Karpas-422 (cell line): ENCODE measurements around the gene NRG3. TPM values are rescaled to one million over a fixed set of nuclear protein-coding genes. Genes with fewer than 3 reads are reported as not detected.

Source experiments
- DNase-seq: peaks from one replicate; pipeline ENCODE4 v3.0.0-alpha.2; 2015
- H2AFZ ChIP-seq: fragments of 200-600 bp; sonication (generic); 2 replicates; pipeline ENCODE4 v1.6.1; 2014; ENCODE audit warnings: antibody characterized with exemption, low read length, mixed read lengths
- H3K27ac ChIP-seq: fragments of 200-600 bp; sonication (generic); 2 replicates; pipeline ENCODE4 v1.5.1; 2014; ENCODE audit warnings: mild to moderate bottlenecking, low read length, moderate library complexity
- H3K27me3 ChIP-seq: fragments of 200-600 bp; sonication (generic); 2 replicates; pipeline ENCODE4 v1.6.1; 2014; ENCODE audit warnings: low read length, mixed read lengths
- H3K36me3 ChIP-seq: fragments of 200-600 bp; sonication (generic); 2 replicates; pipeline ENCODE4 v1.6.1; 2014; ENCODE audit warnings: low read length, mixed read lengths; ENCODE audit not compliant: insufficient read depth
- H3K4me1 ChIP-seq: fragments of 200-600 bp; sonication (generic); 2 replicates; pipeline ENCODE4 v1.6.1; 2014; ENCODE audit warnings: mild to moderate bottlenecking, low read length, mixed read lengths
- H3K4me2 ChIP-seq: fragments of 200-600 bp; sonication (generic); 2 replicates; pipeline ENCODE4 v1.6.1; 2014; ENCODE audit warnings: low read length, low read depth, mild to moderate bottlenecking; ENCODE audit not compliant: poor library complexity, severe bottlenecking
- H3K4me3 ChIP-seq: fragments of 200-600 bp; sonication (generic); 2 replicates; pipeline ENCODE4 v1.5.1; 2014; ENCODE audit warnings: mild to moderate bottlenecking, antibody characterized with exemption, low read length, mixed read lengths
- H3K79me2 ChIP-seq: fragments of 200-600 bp; sonication (generic); 2 replicates; pipeline ENCODE4 v1.6.1; 2014; ENCODE audit warnings: mild to moderate bottlenecking, low read length, mixed read lengths
- H3K9ac ChIP-seq: fragments of 200-600 bp; sonication (generic); 2 replicates; pipeline ENCODE4 v1.6.0; 2014; ENCODE audit warnings: low read length
- H3K9me2 ChIP-seq: fragments of 200-600 bp; sonication (generic), shearing (Covaris generic); replicated peaks from 2 replicates; pipeline ENCODE4 v1.6.0; 2014; ENCODE audit warnings: mild to moderate bottlenecking, low read length, moderate library complexity; ENCODE audit not compliant: insufficient read depth
- H3K9me3 ChIP-seq: fragments of 300-700, 200-600 bp; sonication (generic); 2 replicates; pipeline ENCODE4 v1.6.1; 2014; ENCODE audit warnings: low read length, mixed read lengths
- H4K20me1 ChIP-seq: fragments of 200-600 bp; sonication (generic); 2 replicates; pipeline ENCODE4 v1.6.1; 2014; ENCODE audit warnings: mild to moderate bottlenecking, antibody characterized with exemption, low read length, low read depth; ENCODE audit not compliant: insufficient read depth
- total RNA-seq: library from RNA; depleted of rRNA; stranded (reverse); fragments of >200 nt; shearing (Covaris generic); gene quantifications from 2 replicates; pipeline ENCODE4 v1.2.3, GENCODE V29; 2014; ENCODE audit warnings: low replicate concordance

Gene NRG3
- total RNA-seq, 1 experiment from 2014 or later, result not detected

DNA sequence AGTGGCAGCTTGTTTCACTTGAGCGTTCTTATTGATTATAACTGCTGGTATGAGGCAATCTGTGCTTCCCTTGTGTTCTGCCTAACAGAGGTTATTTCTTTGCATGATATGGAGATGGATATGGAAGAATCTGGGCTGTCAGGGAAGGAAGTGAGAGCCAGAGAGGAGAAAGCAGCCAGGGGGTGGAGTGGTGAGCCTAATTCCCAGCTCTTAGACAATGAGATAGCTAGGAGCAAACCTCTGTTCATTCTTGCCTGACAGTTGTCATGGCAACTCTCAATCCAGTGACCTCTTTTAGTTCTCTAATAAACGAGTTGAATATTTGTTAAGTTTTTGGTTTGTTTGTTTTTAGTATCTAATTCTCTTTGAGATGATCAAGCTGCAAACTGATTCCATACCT is 214.3 kb downstream of the NRG3 start:
- H3K27ac ChIP-seq, result no peak overlapping the region
- no peak overlapping the region for H3K4me3 ChIP-seq
- H4K20me1 ChIP-seq, result no peaks in the 10 kb centered on the region
- H3K4me2 ChIP-seq, result no peak overlapping the region
- no peak overlapping the region for H3K9ac ChIP-seq
- no peaks in the 10 kb centered on the region for H3K36me3 ChIP-seq
- H3K9me2 ChIP-seq, result no peaks in the 10 kb centered on the region
- no peak overlapping the region for H2AFZ ChIP-seq
- DNase-seq, result no peak
- no peaks in the 10 kb centered on the region for H3K79me2 ChIP-seq
- H3K27me3 ChIP-seq, result no peaks in the 10 kb centered on the region
- 0 out of 2 replicates have a peak, but pooled peaks cover 4% of the 10 kb centered on the region for H3K9me3 ChIP-seq
- no peaks in the 10 kb centered on the region for H3K4me1 ChIP-seq

DNA sequence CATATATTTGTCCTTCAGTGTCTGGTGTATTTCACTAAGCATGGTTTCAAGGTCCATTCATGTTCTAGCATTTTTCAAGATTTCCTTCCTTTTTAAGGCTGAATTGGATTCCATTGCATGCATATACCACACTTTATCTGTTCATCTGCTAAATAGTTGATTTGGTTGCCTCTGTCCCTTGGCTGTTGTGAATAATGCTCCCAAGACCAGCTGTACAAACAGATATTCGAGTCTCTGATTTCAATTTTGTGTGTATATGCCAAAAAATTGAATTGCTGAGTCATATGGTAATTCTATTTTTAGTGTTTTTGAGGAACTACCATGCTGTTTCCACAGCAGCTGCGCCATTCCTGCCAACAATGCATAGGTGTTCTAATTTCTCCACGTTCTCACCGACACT is 216.4 kb downstream of the NRG3 start:
- Histone ChIP-seq H3K79me2 (no peaks in the 10 kb centered on the region), H3K4me1 (no peaks in the 10 kb centered on the region), H3K4me3 (no peak overlapping the region), H3K36me3 (no peaks in the 10 kb centered on the region), H3K27me3 (no peaks in the 10 kb centered on the region), H3K4me2 (no peak overlapping the region), H4K20me1 (no peaks in the 10 kb centered on the region), H3K9ac (no peak overlapping the region), H3K9me3 (0 out of 2 replicates have a peak, but pooled peaks cover 4% of the 10 kb centered on the region), H3K9me2 (no peaks in the 10 kb centered on the region), H3K27ac (no peak overlapping the region), H2AFZ (no peak overlapping the region)
- no peak for DNase-seq

- Histone ChIP-seq H3K9me3 (0 out of 2 replicates have a peak, but pooled peaks cover 4% of the 10 kb centered on the region), H3K27me3 (no peaks in the 10 kb centered on the region), H3K79me2 (no peaks in the 10 kb centered on the region), H3K4me1 (no peaks in the 10 kb centered on the region), H3K4me3 (no peak overlapping the region), H3K36me3 (no peaks in the 10 kb centered on the region), H3K27ac (no peak overlapping the region), H3K4me2 (no peak overlapping the region), H2AFZ (no peak overlapping the region), H3K9ac (no peak overlapping the region), H3K9me2 (no peaks in the 10 kb centered on the region), H4K20me1 (no peaks in the 10 kb centered on the region)
- DNase-seq, result no peak
These were observed 217.1 kb downstream of the NRG3 start for GRCh38 chr10:82092111-82092510.

GRCh38 chr10:82124713-82125112 is 249.7 kb downstream of the NRG3 start:
- Histone ChIP-seq H3K4me2 (no peak overlapping the region), H4K20me1 (no peaks in the 10 kb centered on the region), H2AFZ (no peak overlapping the region), H3K9me3 (no peaks in the 10 kb centered on the region; the same call in 1 of the 2 replicates), H3K4me3 (no peak overlapping the region), H3K9me2 (no peaks in the 10 kb centered on the region), H3K36me3 (no peaks in the 10 kb centered on the region), H3K4me1 (no peaks in the 10 kb centered on the region), H3K27ac (no peak overlapping the region), H3K27me3 (no peaks in the 10 kb centered on the region), H3K9ac (no peak overlapping the region), H3K79me2 (no peaks in the 10 kb centered on the region)
- DNase-seq, result no peak

- Histone ChIP-seq H3K27ac (no peak overlapping the region), H3K9ac (no peak overlapping the region), H3K4me3 (no peak overlapping the region), H3K4me1 (no peaks in the 10 kb centered on the region), H3K9me2 (no peaks in the 10 kb centered on the region), H3K79me2 (no peaks in the 10 kb centered on the region), H4K20me1 (no peaks in the 10 kb centered on the region), H2AFZ (no peak overlapping the region), H3K36me3 (no peaks in the 10 kb centered on the region), H3K4me2 (no peak overlapping the region), H3K9me3 (no peaks in the 10 kb centered on the region; the same call in 1 of the 2 replicates), H3K27me3 (no peaks in the 10 kb centered on the region)
- DNase-seq, result no peak
These were observed 253.5 kb downstream of the NRG3 start for GRCh38 chr10:82128527-82128926.

DNA sequence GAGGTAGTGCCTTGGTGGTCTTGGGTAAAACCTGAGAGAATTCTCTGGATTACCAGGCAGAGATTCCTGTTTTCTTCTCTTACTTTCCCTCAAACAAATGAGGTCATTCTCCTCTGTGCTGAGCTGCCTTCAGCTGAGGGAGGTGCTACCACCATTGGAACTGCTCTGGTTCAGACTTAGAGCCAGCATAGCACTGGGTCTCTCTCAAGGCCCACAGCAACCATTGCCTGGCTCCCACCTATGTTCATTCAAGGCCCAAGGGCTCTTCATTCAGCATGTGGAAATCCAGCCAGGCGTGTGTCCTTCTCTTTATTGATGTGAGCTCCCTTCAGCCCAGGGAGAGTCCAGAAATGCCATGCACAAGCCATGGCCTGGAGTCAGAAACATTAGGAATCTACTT is 261.1 kb downstream of the NRG3 start:
- no peaks in the 10 kb centered on the region for H3K79me2 ChIP-seq
- no peak overlapping the region for H3K4me3 ChIP-seq
- H3K9me3 ChIP-seq, result no peaks in the 10 kb centered on the region
- H3K27me3 ChIP-seq, result no peaks in the 10 kb centered on the region
- DNase-seq, result no peak
- H3K27ac ChIP-seq, result no peak overlapping the region
- H4K20me1 ChIP-seq, result no peaks in the 10 kb centered on the region
- no peak overlapping the region for H2AFZ ChIP-seq
- H3K36me3 ChIP-seq, result no peaks in the 10 kb centered on the region
- H3K4me2 ChIP-seq, result no peak overlapping the region
- H3K9ac ChIP-seq, result no peak overlapping the region
- H3K9me2 ChIP-seq, result no peaks in the 10 kb centered on the region
- no peaks in the 10 kb centered on the region for H3K4me1 ChIP-seq

- Histone ChIP-seq H3K9ac (no peak overlapping the region), H3K79me2 (no peaks in the 10 kb centered on the region), H2AFZ (no peak overlapping the region), H3K27me3 (no peaks in the 10 kb centered on the region), H3K36me3 (no peaks in the 10 kb centered on the region), H3K4me2 (no peak overlapping the region), H3K9me2 (no peaks in the 10 kb centered on the region), H3K4me1 (no peaks in the 10 kb centered on the region), H4K20me1 (no peaks in the 10 kb centered on the region), H3K27ac (no peak overlapping the region), H3K9me3 (no peaks in the 10 kb centered on the region), H3K4me3 (no peak overlapping the region)
- no peak for DNase-seq
These were observed 269.2 kb downstream of the NRG3 start for GRCh38 chr10:82144153-82144552.

- Histone ChIP-seq H3K27ac (no peak overlapping the region), H3K9ac (no peak overlapping the region), H3K36me3 (no peaks in the 10 kb centered on the region), H3K9me3 (no peaks in the 10 kb centered on the region), H3K9me2 (no peaks in the 10 kb centered on the region), H3K4me2 (no peak overlapping the region), H3K4me3 (no peak overlapping the region), H4K20me1 (no peaks in the 10 kb centered on the region), H2AFZ (no peak overlapping the region), H3K4me1 (no peaks in the 10 kb centered on the region), H3K79me2 (no peaks in the 10 kb centered on the region), H3K27me3 (no peaks in the 10 kb centered on the region)
- no peak for DNase-seq
These were observed 273.8 kb downstream of the NRG3 start for GRCh38 chr10:82148764-82149163.

- Histone ChIP-seq H3K36me3 (no peaks in the 10 kb centered on the region), H3K4me1 (no peaks in the 10 kb centered on the region), H3K9me2 (no peaks in the 10 kb centered on the region), H4K20me1 (no peaks in the 10 kb centered on the region), H2AFZ (no peak overlapping the region), H3K4me3 (no peak overlapping the region), H3K27ac (no peak overlapping the region), H3K4me2 (no peak overlapping the region), H3K9ac (no peak overlapping the region), H3K27me3 (no peaks in the 10 kb centered on the region), H3K9me3 (no peaks in the 10 kb centered on the region), H3K79me2 (no peaks in the 10 kb centered on the region)
- DNase-seq, result no peak
These were observed 274.7 kb downstream of the NRG3 start for GRCh38 chr10:82149674-82150073.
